Skin epidermis (tissue), 12 donors: ENCODE measurements around the gene C1QTNF9.
"Not testable (repeated sequence)": the region's sequence is repeated elsewhere in the genome, so short reads cannot be mapped to it uniquely, and the experiment has no call there.

Source experiments
- H3K27ac ChIP-seq, 21 experiments: fragments of 200-600 bp; sonication (generic) in 11 of 21; one replicate each; pipeline ENCODE4 v1.5.0; 2020; ENCODE audit warnings: mild to moderate bottlenecking in 3 of 21, inconsistent platforms in 2 of 21, moderate library complexity in 2 of 21
- H3K4me3 ChIP-seq, 7 experiments: fragments of 200-600 bp; sonication (generic) in 2 of 7; one replicate each; pipeline ENCODE4 v1.5.0; 2020; ENCODE audit warnings: inconsistent platforms in 2 of 7, mild to moderate bottlenecking in 2 of 7, moderate library complexity in 1 of 7

Gene C1QTNF9

GRCh38 chr13:24308488-24309020 is 826 bp upstream of the C1QTNF9 start:
- no peak overlapping the region for H3K4me3 ChIP-seq
- H3K27ac ChIP-seq, result no peak overlapping the region

DNA sequence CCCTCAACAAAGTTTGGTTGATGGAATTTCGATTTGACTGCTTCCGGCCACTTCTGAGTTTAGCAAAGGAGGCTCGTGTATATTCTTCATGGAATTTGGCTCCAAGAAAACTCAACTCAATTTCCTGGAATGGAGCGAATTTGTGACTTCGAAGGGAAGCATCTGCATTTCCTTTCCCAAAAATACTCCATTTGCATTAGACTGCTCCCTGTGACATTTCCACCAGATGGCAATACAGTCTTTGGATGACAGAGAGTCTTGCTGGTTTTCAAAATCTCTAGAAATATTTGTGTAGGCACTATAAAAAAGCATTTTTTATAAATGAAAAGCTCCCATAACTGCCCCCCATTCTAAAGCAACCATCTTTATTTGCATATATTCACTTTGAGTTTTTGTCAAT is 4.1 kb downstream of the C1QTNF9 start:
- Histone ChIP-seq H3K27ac (no peak overlapping the region), H3K4me3 (no peak overlapping the region)

DNA sequence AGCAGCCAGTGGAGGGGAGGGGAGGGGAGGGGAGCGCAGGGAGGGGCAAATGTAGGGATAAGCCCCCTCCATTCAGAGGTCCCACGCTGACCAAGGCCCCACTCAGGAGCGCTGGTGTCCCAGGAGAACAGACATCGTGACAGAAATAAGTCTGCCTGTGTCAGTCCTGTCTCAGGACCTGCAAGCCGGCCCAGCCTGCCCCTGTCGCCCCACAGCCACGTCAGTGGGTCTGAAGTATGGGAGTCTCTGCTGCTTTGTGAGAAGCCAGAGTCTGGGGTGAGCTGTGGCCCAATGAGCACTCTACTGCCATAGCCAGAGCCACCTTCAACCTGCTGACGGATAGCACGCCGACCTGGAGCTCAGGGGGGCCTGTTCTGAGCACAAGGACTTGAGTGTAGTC is 8.5 kb downstream of the C1QTNF9 start:
- H3K4me3 ChIP-seq, result not testable (repeated sequence)

DNA sequence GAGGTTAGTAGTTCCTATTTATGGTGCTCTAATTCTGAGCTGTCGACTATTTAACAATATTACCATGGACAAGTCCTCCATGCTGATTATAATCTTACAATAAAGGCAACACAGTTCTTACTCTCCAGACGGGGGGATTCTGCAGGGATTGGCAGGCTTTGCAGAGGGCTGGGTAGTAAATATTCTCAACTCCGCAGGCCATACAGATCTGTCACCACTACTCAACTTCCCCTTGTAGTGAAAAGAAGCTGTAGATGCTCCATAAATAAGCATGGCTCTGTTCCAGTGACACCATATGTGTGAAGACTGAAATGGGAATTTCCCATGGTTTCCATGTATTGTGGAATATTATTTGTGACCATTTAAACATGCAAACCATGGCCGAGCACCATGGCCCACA is 9.5 kb downstream of the C1QTNF9 start:
- not testable (repeated sequence) for H3K4me3 ChIP-seq, H3K27ac ChIP-seq

More for the DNA sequence above, 8.5 kb downstream of the C1QTNF9 start:
- not testable (repeated sequence) for H3K27ac ChIP-seq

DNA sequence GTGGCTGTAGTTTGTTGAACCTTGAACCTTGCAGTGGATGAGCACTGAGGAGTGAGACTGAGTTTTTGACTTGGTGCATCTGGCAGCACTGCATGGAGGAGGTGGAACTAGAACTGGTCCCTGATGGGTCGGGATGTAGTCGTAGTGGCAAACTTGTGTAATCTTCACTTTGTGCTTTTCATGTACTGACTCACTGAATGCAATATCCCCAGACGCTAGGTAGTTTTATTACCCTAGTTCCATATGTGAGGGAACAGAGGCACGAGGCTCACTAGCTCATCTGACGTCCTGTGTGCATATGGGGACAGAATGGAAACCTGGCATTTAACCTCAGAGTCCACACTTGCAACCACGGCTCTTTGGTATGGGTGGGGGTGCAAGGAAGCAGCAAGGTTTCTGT is 10.3 kb downstream of the C1QTNF9 start:
- not testable (repeated sequence) for H3K27ac ChIP-seq, H3K4me3 ChIP-seq

- not testable (repeated sequence) for H3K4me3 ChIP-seq, H3K27ac ChIP-seq
Observed at GRCh38 chr13:24321416-24321815, 12.0 kb downstream of the C1QTNF9 start.

DNA sequence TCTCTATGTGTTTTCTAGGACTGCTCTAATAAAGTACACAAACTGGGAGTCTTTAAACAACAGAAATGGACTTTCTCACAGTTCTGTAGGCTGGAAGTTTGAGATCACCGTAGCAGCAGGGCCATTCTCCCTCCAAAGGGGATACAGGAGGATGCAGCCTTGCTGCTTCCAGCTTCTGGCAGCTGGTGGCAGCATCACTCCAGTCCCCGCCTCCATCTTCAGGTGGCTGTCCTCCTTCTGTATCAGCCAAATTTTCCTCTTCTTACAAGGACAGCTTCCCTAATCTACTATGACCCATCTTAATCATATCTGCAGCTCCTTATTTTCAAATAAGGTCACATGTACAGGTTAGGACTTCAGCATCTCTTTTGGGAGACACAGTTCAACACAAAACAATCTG is 13.1 kb downstream of the C1QTNF9 start:
- H3K27ac ChIP-seq, H3K4me3 ChIP-seq: not testable (repeated sequence)

GRCh38 chr13:24323036-24323738 is 13.8 kb downstream of the C1QTNF9 start:
- no peak overlapping the region for H3K4me3 ChIP-seq
- no peak overlapping the region for H3K27ac ChIP-seq

- Histone ChIP-seq H3K27ac (no peak overlapping the region), H3K4me3 (no peak overlapping the region)
Observed at GRCh38 chr13:24323739-24324075, 14.3 kb downstream of the C1QTNF9 start.

GRCh38 chr13:24327598-24327997 is 18.2 kb downstream of the C1QTNF9 start:
- not testable (repeated sequence) for H3K27ac ChIP-seq
- H3K4me3 ChIP-seq, result peak overlapping the region in 1 of 7 experiments; percentile 21

DNA sequence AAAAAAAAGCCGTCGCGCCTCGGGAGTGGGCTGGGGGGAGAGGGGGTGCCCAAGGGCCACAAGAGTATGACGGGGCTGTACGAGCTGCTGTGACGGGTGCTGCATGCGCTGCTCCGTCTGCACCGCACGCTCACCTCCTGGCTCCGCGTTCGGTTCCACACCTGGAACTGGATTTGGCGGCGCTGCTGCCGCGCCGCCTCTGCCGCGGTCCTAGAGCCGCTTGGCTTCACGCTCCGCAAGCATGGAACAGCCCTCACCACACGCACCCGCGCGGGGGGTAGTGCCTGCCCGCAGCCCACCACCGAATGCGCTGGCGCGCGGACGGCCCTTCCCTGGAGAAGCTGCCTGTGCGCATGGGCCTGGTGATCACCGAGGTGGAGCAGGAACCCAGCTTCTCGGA is 18.8 kb downstream of the C1QTNF9 start:
- H3K4me3 ChIP-seq, result peak overlapping the region in 1 of 7 experiments; percentile 21

DNA sequence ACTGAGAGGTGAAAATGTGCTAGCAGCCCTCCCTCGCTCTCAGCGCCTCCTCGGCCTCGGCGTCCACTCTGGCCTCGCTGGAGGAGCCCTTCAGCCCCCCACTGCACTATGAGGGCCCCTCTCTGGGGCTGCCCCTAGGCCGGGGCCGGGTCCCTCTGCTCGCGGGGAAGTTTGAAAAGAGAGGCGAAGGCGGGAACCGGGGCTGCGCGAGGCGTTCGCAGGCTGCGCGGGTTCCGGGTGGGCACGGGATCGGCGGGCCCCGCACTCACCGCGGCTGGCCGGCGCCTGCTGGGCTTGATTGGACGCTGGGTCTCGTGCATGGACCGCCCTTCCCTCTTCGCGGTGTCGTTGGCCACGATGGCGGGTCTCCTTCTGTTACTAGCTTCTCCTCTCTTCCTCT is 29.3 kb downstream of the C1QTNF9 start:
- no peak overlapping the region for H3K27ac ChIP-seq
- H3K4me3 ChIP-seq, result no peak overlapping the region

More for the DNA sequence above, 18.8 kb downstream of the C1QTNF9 start:
- H3K27ac ChIP-seq, result no peak overlapping the region

DNA sequence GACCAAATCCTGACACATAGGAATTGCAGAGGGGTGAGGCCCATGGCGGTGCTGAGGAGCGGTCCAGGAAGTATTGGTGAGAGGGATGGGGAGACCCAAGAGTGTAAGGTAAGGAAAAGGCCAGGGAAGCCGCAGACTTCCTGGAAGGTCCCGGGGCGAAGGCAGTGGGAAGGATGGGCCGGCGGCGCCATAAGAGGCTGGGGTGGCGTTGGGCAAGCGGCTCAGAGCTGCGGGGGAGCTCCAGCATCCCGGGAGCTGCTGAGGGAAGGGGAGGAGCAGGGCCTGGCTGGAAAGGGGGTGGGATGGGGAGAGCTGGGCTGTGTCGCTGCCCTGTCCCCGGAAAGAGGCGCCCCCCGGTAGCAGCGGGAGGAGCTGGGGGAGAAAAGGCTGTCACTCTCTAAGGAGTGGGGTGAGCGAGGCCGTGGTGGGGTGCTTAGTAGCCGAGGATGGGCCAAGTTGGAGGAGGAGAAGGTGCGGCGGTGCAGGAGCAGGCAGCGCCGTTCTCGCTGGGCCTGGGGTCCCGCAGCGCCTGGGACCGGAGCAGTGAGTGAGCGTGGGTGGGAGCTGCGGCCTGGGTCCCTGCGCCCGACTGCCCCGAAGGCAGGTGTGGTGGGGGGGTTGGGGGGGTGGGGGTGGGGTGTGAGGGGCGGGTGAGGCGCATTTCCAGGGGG is 30.7 kb downstream of the C1QTNF9 start:
- H3K4me3 ChIP-seq, result no peak overlapping the region
- no peak overlapping the region for H3K27ac ChIP-seq

DNA sequence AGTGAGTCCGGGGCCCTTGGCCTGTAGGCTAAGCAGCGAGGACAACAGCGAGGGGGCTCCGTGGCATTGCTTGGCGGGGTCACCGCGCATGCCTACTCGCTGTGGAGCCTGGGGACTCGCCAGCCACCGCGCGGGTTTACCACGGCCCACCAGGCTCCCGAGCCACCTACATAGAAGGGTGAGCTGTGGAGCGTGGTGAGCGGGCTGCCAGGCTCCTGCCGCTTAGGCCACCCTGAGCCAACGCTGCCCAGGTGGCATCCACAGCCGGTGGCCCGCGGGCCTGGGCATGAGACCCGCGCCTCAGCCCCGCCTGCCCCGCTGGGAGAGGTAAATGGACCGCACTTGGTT is 31.2 kb downstream of the C1QTNF9 start:
- Histone ChIP-seq H3K27ac (no peak overlapping the region), H3K4me3 (no peak overlapping the region)

- H3K27ac ChIP-seq, result no peak overlapping the region
- no peak overlapping the region for H3K4me3 ChIP-seq
Observed at GRCh38 chr13:24341439-24341838, 32.1 kb downstream of the C1QTNF9 start.

DNA sequence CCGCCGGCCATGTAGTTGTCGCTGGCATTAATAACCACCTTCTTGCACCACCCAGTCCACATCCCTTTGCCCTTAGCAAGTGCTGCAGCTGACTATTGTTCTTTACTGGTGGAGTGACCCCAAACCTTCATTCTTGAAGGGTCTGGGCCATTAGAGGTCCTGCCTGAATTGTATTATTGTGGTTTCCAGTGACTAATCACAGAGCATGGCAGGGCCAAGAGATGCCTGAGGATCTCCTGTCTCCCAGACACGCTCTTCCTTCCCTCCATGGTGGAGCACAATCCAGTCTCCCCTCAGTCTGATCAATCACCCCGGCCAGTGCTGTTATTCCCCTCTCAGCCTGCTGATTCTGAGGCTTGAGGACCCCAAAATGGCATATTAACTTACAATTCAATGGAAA is 39.0 kb downstream of the C1QTNF9 start:
- Histone ChIP-seq H3K4me3 (no peak overlapping the region), H3K27ac (no peak overlapping the region)

DNA sequence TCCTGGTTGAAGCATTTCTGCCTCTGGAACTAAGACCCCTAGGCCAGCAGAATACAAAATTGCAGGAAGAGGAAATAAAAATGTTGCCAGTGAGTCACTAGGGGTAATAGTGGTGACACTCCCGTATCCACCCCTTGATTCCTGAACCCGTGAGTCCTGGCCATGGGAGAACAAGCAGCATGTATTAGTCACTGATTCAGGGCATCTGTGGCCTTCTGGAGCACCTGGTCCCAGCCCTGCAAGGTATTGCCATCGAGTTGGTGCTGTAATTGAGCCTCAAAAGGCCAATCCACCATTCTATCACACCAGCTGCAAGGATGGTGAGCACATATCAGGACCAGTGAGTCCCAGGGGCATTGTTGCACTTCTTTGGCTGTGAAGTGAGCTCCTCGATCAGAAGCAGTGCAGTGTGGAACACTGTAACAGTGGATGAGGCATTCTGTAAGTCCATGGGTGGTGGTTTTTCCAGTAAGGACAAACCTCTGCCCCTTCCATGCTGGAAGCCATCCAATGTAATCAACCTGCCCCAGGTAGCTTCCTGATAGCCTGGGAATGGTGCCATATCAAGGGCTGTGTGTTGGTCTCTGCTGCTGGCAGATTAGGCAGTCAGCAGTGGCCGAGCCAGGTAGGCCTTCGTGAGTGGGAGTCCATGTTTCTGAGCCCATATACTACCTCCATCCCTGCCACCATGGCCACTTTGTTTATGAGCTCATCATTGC is 39.6 kb downstream of the C1QTNF9 start:
- Histone ChIP-seq H3K4me3 (no peak overlapping the region), H3K27ac (no peak overlapping the region)

DNA sequence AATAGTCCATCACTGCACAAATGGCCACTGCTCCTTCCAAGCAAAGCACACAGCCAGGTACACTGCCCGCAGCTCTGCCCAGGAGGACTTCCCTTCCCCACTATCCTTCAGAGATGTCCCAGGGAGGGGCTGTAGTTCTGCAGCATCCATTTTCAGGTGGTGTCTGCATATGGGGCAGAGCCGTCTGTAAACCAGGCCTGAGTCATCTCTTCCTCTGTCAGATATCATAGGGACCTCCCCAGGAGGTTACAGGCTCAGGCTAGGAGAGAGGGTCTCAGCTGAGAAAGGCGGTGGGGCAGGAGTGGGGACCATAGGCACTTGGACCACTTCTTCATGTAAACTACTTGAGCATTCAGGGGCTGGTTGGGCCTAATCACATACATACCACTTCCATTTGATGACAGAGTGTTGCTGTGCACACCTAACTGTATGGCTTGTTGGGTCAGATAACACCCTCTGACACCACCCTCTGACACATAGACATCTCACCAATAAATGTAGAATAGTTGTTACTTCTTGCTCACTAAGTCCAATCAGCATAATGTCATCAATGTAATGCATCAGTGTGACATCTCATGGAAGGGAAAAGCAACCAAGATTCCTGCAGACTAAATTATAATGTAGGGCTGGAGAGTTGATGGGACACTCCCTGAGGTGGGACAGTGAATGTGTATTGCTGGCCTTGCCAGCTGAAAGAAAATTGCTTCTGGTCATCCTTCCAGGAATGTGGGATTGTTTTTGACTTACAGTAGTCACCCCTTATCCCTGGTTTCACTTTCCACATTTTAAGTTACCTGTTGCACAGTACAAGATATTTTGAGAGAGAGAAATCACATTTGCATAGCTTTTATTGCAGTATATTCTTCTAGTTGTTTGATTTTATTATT is 40.6 kb downstream of the C1QTNF9 start:
- not testable (repeated sequence) for H3K4me3 ChIP-seq, H3K27ac ChIP-seq

- H3K27ac ChIP-seq, result no peak overlapping the region
- no peak overlapping the region for H3K4me3 ChIP-seq
Observed at GRCh38 chr13:24351423-24351822, 42.0 kb downstream of the C1QTNF9 start.

- no peak overlapping the region for H3K4me3 ChIP-seq
- no peak overlapping the region for H3K27ac ChIP-seq
Observed at GRCh38 chr13:24353736-24354135, 44.4 kb downstream of the C1QTNF9 start.
